Epithelial cell of prostate (primary cell): ENCODE measurements around the gene TSKU.
A peak's percentile ranks its signal among the peaks of the same experiment; 100 is the strongest.

Source experiments
- DNase-seq: peaks from one replicate; pipeline ENCODE4 v3.0.0-alpha.2; 2011; ENCODE audit warnings: low read depth, low spot score
- H3K27ac ChIP-seq: fragments of 450-650 bp; 2 replicates; pipeline ENCODE4 v1.5.1; 2017; ENCODE audit warnings: mild to moderate bottlenecking

The TSKU gene

GRCh38 chr11:76750746-76751145 lies 32.4 kb upstream of the TSKU start:
- DNase-seq, result no peak
- H3K27ac ChIP-seq, result no peak overlapping the region

DNA sequence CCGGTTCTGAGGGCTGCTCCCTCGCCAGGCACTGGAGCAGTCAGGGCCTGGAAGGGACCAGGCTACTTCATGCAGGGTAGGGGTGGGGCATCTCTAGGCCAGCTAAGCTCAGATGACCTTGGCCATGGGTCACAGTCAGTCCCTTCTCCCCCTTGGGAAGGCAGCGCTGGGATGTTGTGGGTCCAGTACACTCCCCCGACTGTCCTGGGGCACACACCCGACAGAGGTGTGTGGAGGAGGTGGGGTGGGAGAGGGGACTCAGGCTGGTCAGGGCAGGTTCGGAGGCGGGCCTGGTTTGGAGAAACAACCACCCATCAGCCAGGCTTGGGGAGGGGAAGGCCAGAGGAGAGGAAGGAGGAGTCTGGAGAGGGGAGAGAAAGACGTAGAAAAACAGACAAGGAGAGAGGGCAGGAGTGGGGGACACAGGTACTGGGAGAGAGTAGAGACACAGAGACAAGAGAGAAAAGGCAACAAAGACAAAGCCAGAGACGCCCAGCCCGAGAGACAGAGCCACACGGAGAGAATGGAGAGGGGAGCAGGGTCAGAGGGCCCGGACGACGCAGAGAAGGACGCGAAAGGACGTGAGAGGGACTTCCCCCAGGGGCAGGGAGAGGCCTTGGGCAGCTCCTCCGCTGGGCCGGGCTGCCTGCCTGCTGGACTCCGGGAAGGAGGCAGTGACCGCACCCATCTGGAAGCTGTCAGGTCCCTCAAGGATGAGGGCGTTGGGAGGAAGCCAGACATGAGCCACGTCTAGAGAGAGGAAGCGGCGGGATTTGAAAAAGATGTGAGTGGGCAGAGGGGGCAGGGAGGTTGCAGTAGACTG lies 30.6 kb upstream of the TSKU start:
- DNase-seq, result no peak
- H3K27ac ChIP-seq, result no peak overlapping the region

- no peak for DNase-seq
- H3K27ac ChIP-seq, result no peak overlapping the region
Observed at GRCh38 chr11:76753449-76753848, 29.7 kb upstream of the TSKU start.

DNA sequence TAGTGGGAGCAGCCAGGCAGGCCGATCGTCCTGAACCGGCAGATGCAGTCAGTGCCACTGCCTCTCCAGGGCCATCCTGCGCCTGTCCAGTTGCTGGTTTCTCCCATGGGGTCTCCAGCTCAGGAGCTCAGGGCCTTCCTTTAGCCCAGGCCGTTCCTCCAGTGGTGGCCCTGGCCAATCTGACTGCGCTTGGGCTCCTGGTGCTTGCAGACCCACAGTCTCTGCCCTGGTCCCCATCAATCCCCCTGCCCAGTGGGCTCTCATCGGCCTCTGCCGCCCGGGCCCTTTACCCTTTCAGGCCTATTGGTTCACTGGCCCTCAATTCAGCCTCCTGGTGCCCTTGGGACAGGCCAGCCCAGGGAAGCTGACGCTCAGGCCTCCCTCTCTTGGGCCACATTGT lies 29.2 kb upstream of the TSKU start:
- no peak for DNase-seq
- no peak overlapping the region for H3K27ac ChIP-seq

DNA sequence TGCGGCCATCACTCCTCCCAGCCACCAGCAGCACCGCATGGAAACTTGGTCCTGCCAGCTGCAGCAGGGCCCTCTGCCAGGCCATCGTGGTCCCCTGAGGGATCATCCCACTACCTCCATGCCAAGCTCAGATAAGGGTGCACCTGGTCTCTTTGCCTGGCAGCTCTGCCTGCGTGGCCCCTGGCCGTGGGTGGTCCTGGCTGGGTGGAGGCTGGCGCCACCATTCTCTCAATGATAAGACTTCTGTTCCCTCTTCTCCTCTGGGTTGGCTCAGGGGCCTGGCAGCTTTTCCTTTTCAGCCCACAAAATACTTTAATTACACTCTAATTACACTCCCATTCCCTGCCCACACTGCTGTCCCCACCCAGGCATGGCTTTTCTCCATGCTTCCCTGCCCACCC lies 26.8 kb upstream of the TSKU start:
- no peak overlapping the region for H3K27ac ChIP-seq
- DNase-seq, result no peak

DNA sequence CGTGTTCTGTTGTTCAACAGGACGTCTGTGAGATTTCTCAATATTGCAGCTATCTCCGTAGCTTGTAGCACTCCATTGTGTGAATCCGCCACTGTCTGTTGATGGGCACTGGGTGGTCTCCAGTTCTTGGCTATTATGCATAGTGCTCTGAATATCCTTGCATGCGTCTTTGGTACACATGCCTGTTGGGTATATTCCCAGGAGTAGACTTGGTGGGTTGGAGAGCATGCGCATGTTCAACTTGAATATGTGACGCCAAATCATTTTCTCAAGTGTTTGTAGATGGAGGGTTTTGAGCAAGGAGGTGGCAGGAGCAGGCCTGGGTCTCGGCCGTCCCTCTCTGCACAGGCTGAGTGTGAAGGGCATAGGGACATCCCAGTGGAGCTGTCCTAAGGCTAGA lies 24.8 kb upstream of the TSKU start:
- DNase-seq, result no peak
- no peak overlapping the region for H3K27ac ChIP-seq

DNA sequence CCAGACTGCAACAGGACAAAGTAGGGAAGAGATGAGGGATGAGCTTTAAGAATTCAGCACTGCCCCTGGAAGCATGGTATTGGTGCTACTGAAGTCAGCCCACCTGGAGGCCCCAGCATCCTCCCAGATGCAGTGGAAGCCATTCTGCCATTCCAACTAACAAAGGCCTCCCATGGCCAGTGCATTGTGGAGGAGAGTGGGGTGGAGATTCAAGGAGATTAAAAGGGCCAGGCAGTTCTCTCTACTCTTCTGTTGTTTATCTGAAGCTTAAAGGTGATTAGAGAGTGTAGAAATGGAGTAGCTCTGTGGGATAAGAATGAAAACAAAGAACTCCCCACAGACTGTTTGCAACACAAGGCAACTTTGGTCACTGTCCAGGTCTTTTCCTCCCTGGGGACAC lies 24.1 kb upstream of the TSKU start:
- no peak overlapping the region for H3K27ac ChIP-seq
- no peak for DNase-seq

DNA sequence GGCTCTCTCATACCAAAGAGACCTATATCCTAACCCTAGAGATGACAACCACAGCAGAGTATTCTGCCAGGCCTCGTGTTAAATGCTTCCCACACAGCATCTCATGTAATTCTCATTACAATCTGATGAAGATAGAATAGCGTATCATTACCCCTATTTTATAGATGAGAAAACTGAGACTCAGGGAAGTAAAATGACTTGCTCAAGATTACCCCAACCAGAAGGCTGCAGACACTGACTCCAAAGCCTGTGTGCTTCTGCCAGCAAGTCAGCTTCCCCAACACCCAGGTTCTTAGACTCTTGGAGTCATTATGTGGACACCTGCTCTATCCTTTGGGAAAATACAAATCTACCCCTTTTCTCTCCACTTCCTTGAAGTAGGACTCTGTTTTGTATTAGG lies 23.6 kb upstream of the TSKU start:
- DNase-seq, result no peak
- no peak overlapping the region for H3K27ac ChIP-seq

DNA sequence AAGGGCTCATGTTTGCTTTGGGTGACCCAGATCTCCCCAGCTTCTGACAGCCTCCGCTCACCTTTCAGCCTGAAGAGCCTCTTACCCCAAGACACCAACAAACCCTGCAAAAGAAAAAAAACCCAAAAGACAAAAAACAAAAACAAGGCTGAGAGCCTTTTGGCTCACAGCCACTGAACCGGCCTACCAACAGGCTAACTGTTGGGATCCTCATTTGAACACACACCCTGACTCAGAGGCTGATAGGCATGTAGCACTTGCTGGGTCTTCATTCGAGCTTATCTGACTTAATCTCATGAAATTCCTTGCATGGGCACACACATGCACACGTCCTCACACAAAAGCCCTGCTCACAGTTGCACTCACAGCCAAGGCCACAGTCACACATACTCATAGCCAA lies 22.9 kb upstream of the TSKU start:
- DNase-seq, result no peak

GRCh38 chr11:76761718-76762355 lies 21.3 kb upstream of the TSKU start:
- no peak for DNase-seq
- no peak overlapping the region for H3K27ac ChIP-seq

More for the DNA sequence above, 22.9 kb upstream of the TSKU start:
- H3K27ac ChIP-seq, result no peak overlapping the region

DNA sequence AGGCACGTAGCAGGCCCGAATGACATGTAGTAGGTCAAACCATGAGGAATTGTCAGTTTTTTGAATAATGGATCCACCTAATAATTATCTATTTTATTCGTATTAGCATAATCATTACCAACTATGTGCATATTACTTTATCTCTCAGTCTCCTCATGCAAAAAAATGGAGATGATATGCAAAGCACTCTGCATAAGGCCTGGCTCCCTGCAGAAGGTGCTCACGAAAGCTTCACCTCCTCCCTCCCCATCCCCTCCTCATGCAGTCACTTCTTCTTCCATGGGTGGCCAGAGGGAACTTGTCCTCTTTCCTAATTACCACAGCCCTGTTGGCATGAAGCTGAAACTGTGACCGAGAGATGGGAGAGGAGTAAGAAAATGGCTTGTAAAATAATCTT lies 20.8 kb upstream of the TSKU start:
- no peak overlapping the region for H3K27ac ChIP-seq
- DNase-seq, result no peak

- peak overlapping the region; percentile 81 for H3K27ac ChIP-seq
- no peak for DNase-seq
Observed at GRCh38 chr11:76762867-76763572, 20.1 kb upstream of the TSKU start.

DNA sequence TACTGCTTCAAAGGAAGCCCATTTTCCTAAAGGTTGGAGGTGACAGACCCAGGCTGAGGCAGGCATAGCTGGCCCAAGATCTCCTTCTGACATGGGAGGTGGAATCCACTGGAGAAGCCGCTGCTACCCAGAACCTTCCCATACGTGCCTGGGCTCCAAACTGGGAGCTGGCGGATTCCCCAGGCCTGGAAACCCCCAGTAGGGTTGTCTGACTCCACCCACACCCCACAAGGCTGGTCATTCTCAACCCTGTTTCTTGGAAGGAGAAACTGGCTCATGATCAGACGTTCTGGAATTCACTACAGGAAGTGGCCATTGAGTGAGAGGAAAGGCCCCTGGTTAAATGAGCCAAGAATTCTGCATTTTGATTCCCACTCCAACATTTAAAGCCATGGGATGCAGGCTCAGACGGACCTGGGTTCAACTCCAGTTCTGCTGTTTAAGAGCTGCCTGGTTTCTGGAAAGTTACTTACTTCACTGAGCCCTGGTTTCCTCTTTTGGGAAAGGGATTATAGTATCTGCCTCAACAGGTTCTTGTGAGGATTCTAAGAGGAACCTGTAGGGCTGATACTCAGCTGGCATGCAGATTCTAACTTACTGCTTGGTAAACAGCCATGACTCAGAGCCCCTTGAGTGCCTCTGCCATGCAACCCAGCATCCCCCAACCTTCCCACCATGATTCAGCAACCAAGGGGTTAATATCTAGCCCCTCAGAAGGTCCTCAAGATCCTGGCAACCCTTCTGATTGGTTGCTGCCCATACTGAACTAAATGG lies 19.4 kb upstream of the TSKU start:
- DNase-seq, result peak; percentile 90
- peak overlapping the region; percentile 81 for H3K27ac ChIP-seq

- no peak for DNase-seq
- no peak overlapping the region for H3K27ac ChIP-seq
Observed at GRCh38 chr11:76764941-76765665, 18.1 kb upstream of the TSKU start.

- no peak overlapping the region for H3K27ac ChIP-seq
- no peak for DNase-seq
Observed at GRCh38 chr11:76765863-76766350, 17.2 kb upstream of the TSKU start.

- no peak overlapping the region for H3K27ac ChIP-seq
Observed at GRCh38 chr11:76766521-76766920, 16.6 kb upstream of the TSKU start.

GRCh38 chr11:76767659-76768058 lies 15.5 kb upstream of the TSKU start:
- no peak for DNase-seq
- peak overlapping the region; percentile 33 for H3K27ac ChIP-seq

More at GRCh38 chr11:76766521-76766920, 16.6 kb upstream of the TSKU start:
- DNase-seq, result no peak

DNA sequence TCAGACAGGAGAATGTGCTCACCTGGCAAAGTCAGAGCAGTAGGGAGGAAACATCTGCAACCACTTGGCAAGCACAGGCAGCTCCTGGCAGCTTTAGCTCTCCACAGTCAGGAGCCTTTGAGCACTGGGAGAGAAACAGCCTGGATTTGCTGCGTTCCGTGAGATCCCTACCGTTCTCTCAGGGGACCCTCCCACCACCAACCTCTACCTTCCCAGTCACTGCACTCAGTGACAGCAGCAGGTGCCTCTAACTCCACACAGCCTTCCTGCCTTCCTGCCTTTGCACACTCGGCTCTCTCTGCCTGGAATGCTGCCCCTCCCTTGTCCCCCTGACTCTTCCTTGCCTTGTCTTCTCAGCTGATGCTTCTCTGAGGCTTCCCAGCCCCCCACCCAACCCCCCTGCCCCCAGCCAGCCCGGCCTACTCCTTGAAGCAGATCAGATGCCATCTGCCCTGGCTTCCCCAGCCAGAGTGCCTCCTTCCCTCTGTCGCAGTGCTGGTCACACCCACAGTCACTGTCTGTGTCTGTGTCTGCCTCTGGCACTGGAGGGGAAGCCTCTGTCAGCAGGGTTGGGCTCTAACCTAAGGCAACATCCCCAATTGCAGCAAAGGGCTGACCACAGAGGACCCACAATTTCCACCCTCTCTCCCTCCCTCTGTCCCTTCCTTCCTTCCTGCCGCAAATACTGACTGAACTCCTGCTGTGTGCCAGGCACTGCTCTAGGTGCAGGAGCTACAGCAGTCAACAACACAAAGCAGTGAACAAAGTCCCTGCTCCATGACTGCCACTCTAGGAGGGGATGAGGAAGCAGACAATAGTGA lies 14.9 kb upstream of the TSKU start:
- DNase-seq, result no peak
- H3K27ac ChIP-seq, result peak overlapping the region; percentile 33
